ENCODE measurements around the gene MCRIP1. TPM values are rescaled to one million over a fixed set of nuclear protein-coding genes. Genes with fewer than 3 reads are reported as not detected.

MCRIP1 gene
- total RNA-seq, 1 donor from 2014 or later = 42.5 TPM

- no peaks in the 10 kb centered on the region for H3K36me3 Mint-ChIP-seq (ENCODE audit: low read depth)
- DNase-seq (ENCODE audit: low spot score) = no peak
- no peak overlapping the region for H3K27ac Mint-ChIP-seq
- no peaks in the 10 kb centered on the region for H3K9me3 Mint-ChIP-seq
- intact Hi-C loops (cut with micrococcal nuclease) = no loop called here
- H3K27me3 Mint-ChIP-seq (ENCODE audit: low read depth) = peaks cover 16% of the 10 kb centered on the region
- no peaks in the 10 kb centered on the region for H3K4me1 Mint-ChIP-seq (ENCODE audit: low read depth)
- H3K4me3 Mint-ChIP-seq (ENCODE audit: low read depth) = no peak overlapping the region
These were observed 25.3 kb downstream of the MCRIP1 start for GRCh38 chr17:81807839-81808238.

GRCh38 chr17:81807210-81807719, 25.8 kb downstream of the MCRIP1 start:
- no peaks in the 10 kb centered on the region for H3K4me1 Mint-ChIP-seq (ENCODE audit: low read depth)
- no peak for DNase-seq (ENCODE audit: low spot score)
- H3K27me3 Mint-ChIP-seq (ENCODE audit: low read depth) = peaks cover 21% of the 10 kb centered on the region
- no peak overlapping the region for H3K27ac Mint-ChIP-seq
- H3K9me3 Mint-ChIP-seq = no peaks in the 10 kb centered on the region
- no peak overlapping the region for H3K4me3 Mint-ChIP-seq (ENCODE audit: low read depth)
- no peaks in the 10 kb centered on the region for H3K36me3 Mint-ChIP-seq (ENCODE audit: low read depth)
- intact Hi-C loops (cut with micrococcal nuclease) = no loop called here

- H3K27me3 Mint-ChIP-seq (ENCODE audit: low read depth) = peaks cover 28% of the 10 kb centered on the region
- no peaks in the 10 kb centered on the region for H3K36me3 Mint-ChIP-seq (ENCODE audit: low read depth)
- H3K27ac Mint-ChIP-seq = no peak overlapping the region
- no peaks in the 10 kb centered on the region for H3K4me1 Mint-ChIP-seq (ENCODE audit: low read depth)
- DNase-seq (ENCODE audit: low spot score) = no peak
- H3K9me3 Mint-ChIP-seq = no peaks in the 10 kb centered on the region
- no peak overlapping the region for H3K4me3 Mint-ChIP-seq (ENCODE audit: low read depth)
- intact Hi-C loops (cut with micrococcal nuclease) = no loop called here
These were observed 26.5 kb downstream of the MCRIP1 start for GRCh38 chr17:81806461-81807209.

- intact Hi-C loops (cut with micrococcal nuclease) = no loop called here
- no peak for DNase-seq (ENCODE audit: low spot score)
- Mint-ChIP-seq H3K27me3 (ENCODE audit: low read depth) (peaks cover 34% of the 10 kb centered on the region), H3K27ac (no peak overlapping the region), H3K36me3 (ENCODE audit: low read depth) (no peaks in the 10 kb centered on the region), H3K9me3 (no peaks in the 10 kb centered on the region), H3K4me1 (ENCODE audit: low read depth) (no peaks in the 10 kb centered on the region), H3K4me3 (ENCODE audit: low read depth) (no peak overlapping the region)
These were observed 27.2 kb downstream of the MCRIP1 start for GRCh38 chr17:81805707-81806460.

GRCh38 chr17:81804559-81805399, 28.3 kb downstream of the MCRIP1 start:
- Mint-ChIP-seq H3K4me3 (ENCODE audit: low read depth) (no peak overlapping the region), H3K27me3 (ENCODE audit: low read depth) (peaks cover 40% of the 10 kb centered on the region), H3K9me3 (no peaks in the 10 kb centered on the region), H3K4me1 (ENCODE audit: low read depth) (no peaks in the 10 kb centered on the region), H3K36me3 (ENCODE audit: low read depth) (no peaks in the 10 kb centered on the region), H3K27ac (no peak overlapping the region)
- no peak for DNase-seq (ENCODE audit: low spot score)
- intact Hi-C loops (cut with micrococcal nuclease) = no loop called here

GRCh38 chr17:81803728-81804558, 29.1 kb downstream of the MCRIP1 start, which contains the start of gene GCGR:
Gene GCGR, plus strand, starts transcription at chr17:81804150. Its CDS starts 4,869 bp downstream, at chr17:81809019.
- DNase-seq (ENCODE audit: low spot score) = no peak
- intact Hi-C loops (cut with micrococcal nuclease) = no loop called here
- H3K36me3 Mint-ChIP-seq (ENCODE audit: low read depth) = no peaks in the 10 kb centered on the region
- peaks cover 35% of the 10 kb centered on the region for H3K27me3 Mint-ChIP-seq (ENCODE audit: low read depth)
- H3K4me1 Mint-ChIP-seq (ENCODE audit: low read depth) = no peaks in the 10 kb centered on the region
- no peak within 1 kb of the TSS for H3K27ac Mint-ChIP-seq
- no peak within 1 kb of the TSS for H3K4me3 Mint-ChIP-seq (ENCODE audit: low read depth)
- H3K9me3 Mint-ChIP-seq = no peaks in the 10 kb centered on the region

- H3K36me3 Mint-ChIP-seq (ENCODE audit: low read depth) = no peaks in the 10 kb centered on the region
- no peaks in the 10 kb centered on the region for H3K4me1 Mint-ChIP-seq (ENCODE audit: low read depth)
- intact Hi-C loops (cut with micrococcal nuclease) = no loop called here
- DNase-seq (ENCODE audit: low spot score) = no peak
- H3K4me3 Mint-ChIP-seq (ENCODE audit: low read depth) = no peak overlapping the region
- no peak overlapping the region for H3K27ac Mint-ChIP-seq
- H3K9me3 Mint-ChIP-seq = no peaks in the 10 kb centered on the region
- peaks cover 35% of the 10 kb centered on the region for H3K27me3 Mint-ChIP-seq (ENCODE audit: low read depth)
These were observed 30.0 kb downstream of the MCRIP1 start for GRCh38 chr17:81802856-81803643.

GRCh38 chr17:81802048-81802758, 30.9 kb downstream of the MCRIP1 start:
- no peak for DNase-seq (ENCODE audit: low spot score)
- Mint-ChIP-seq H3K27me3 (ENCODE audit: low read depth) (peaks cover 35% of the 10 kb centered on the region), H3K27ac (no peak overlapping the region), H3K36me3 (ENCODE audit: low read depth) (no peaks in the 10 kb centered on the region), H3K4me3 (ENCODE audit: low read depth) (no peak overlapping the region), H3K4me1 (ENCODE audit: low read depth) (no peaks in the 10 kb centered on the region), H3K9me3 (no peaks in the 10 kb centered on the region)
- intact Hi-C loops (cut with micrococcal nuclease) = no loop called here

- no peak for DNase-seq (ENCODE audit: low spot score)
- Mint-ChIP-seq H3K4me1 (ENCODE audit: low read depth) (no peaks in the 10 kb centered on the region), H3K27me3 (ENCODE audit: low read depth) (peaks cover 35% of the 10 kb centered on the region), H3K27ac (no peak overlapping the region), H3K4me3 (ENCODE audit: low read depth) (no peak overlapping the region), H3K9me3 (no peaks in the 10 kb centered on the region), H3K36me3 (ENCODE audit: low read depth) (no peaks in the 10 kb centered on the region)
- intact Hi-C loops (cut with micrococcal nuclease) = no loop called here
These were observed 31.8 kb downstream of the MCRIP1 start for GRCh38 chr17:81801327-81801726.

- intact Hi-C loops (cut with micrococcal nuclease) = no loop called here
- DNase-seq (ENCODE audit: low spot score) = no peak
- H3K36me3 Mint-ChIP-seq (ENCODE audit: low read depth) = no peaks in the 10 kb centered on the region
- no peak overlapping the region for H3K27ac Mint-ChIP-seq
- H3K9me3 Mint-ChIP-seq = no peaks in the 10 kb centered on the region
- H3K4me1 Mint-ChIP-seq (ENCODE audit: low read depth) = no peaks in the 10 kb centered on the region
- no peaks in the 10 kb centered on the region for H3K27me3 Mint-ChIP-seq (ENCODE audit: low read depth)
- no peak overlapping the region for H3K4me3 Mint-ChIP-seq (ENCODE audit: low read depth)
These were observed 38.6 kb downstream of the MCRIP1 start for GRCh38 chr17:81794509-81794908.

GRCh38 chr17:81794074-81794476, 39.0 kb downstream of the MCRIP1 start:
- intact Hi-C loops (cut with micrococcal nuclease) = no loop called here
- H3K4me3 Mint-ChIP-seq (ENCODE audit: low read depth) = no peak overlapping the region
- H3K9me3 Mint-ChIP-seq = no peaks in the 10 kb centered on the region
- H3K4me1 Mint-ChIP-seq (ENCODE audit: low read depth) = no peaks in the 10 kb centered on the region
- H3K27me3 Mint-ChIP-seq (ENCODE audit: low read depth) = no peaks in the 10 kb centered on the region
- DNase-seq (ENCODE audit: low spot score) = no peak
- H3K27ac Mint-ChIP-seq = no peak overlapping the region
- no peaks in the 10 kb centered on the region for H3K36me3 Mint-ChIP-seq (ENCODE audit: low read depth)
